ENCODE data around the gene RNASEL.

The RNASEL gene

GRCh38 chr1:182620924-182621585 is 32.0 kb upstream of the RNASEL start:
- no peak for DNase-seq

GRCh38 chr1:182617734-182618351 is 28.8 kb upstream of the RNASEL start:
- DNase-seq = peak; percentile 56

- no peak for DNase-seq
Observed at GRCh38 chr1:182617014-182617429, 28.0 kb upstream of the RNASEL start.

GRCh38 chr1:182616130-182617013 is 27.3 kb upstream of the RNASEL start:
- peak; percentile 86 for DNase-seq

- peak; percentile 73 for DNase-seq
Observed at GRCh38 chr1:182615468-182616129, 26.5 kb upstream of the RNASEL start.

- DNase-seq = peak; percentile 92
Observed at GRCh38 chr1:182614796-182615454, 25.9 kb upstream of the RNASEL start.

GRCh38 chr1:182611787-182612186 is 22.7 kb upstream of the RNASEL start:
- DNase-seq = peak; percentile 59

- DNase-seq = no peak
Observed at GRCh38 chr1:182611326-182611725, 22.3 kb upstream of the RNASEL start.

GRCh38 chr1:182610606-182611194 is 21.6 kb upstream of the RNASEL start:
- peak; percentile 38 for DNase-seq

- DNase-seq = peak; percentile 33
Observed at GRCh38 chr1:182608845-182609610, 20.0 kb upstream of the RNASEL start.

- peak; percentile 7 for DNase-seq
Observed at GRCh38 chr1:182608236-182608635, 19.2 kb upstream of the RNASEL start.

- DNase-seq = peak; percentile 13
Observed at GRCh38 chr1:182607566-182607965, 18.5 kb upstream of the RNASEL start.

- DNase-seq = peak; percentile 93
Observed at GRCh38 chr1:182604175-182605164, 15.4 kb upstream of the RNASEL start, which contains the start of gene RGS16. Gene RGS16, minus strand, starts transcription at chr1:182604389. Its CDS starts 130 bp downstream, at chr1:182604259.

- no peak for DNase-seq
Observed at GRCh38 chr1:182603646-182604174, 14.7 kb upstream of the RNASEL start.

GRCh38 chr1:182602935-182603645 is 14.0 kb upstream of the RNASEL start:
- peak; percentile 42 for DNase-seq

- no peak for DNase-seq
Observed at GRCh38 chr1:182601913-182602312, 12.9 kb upstream of the RNASEL start.

- DNase-seq = peak; percentile 73
Observed at GRCh38 chr1:182601416-182601786, 12.3 kb upstream of the RNASEL start.

GRCh38 chr1:182600745-182601415 is 11.8 kb upstream of the RNASEL start:
- no peak for DNase-seq
